C4-2B (cell line): Measurements from ENCODE around the gene CDC25A.
"Not testable (repeated sequence)": the region's sequence is repeated elsewhere in the genome, so short reads cannot be mapped to it uniquely, and the experiment has no call there.

ENCODE experiments used
- H3K27ac ChIP-seq: fragments of 450-650 bp; 2 replicates; pipeline ENCODE4 v1.5.1; 2017
- ZFX ChIP-seq: fragments of 450-650 bp; IDR thresholded peaks from 2 replicates; pipeline ENCODE4 v1.6.1; 2017
- TF ChIP-seq, protein P1 (sequence below): fragments of 450-650 bp; conservative IDR thresholded peaks from 2 replicates; pipeline ENCODE4 v1.5.1; 2017; ENCODE audit warnings: mild to moderate bottlenecking

The CDC25A gene

DNA sequence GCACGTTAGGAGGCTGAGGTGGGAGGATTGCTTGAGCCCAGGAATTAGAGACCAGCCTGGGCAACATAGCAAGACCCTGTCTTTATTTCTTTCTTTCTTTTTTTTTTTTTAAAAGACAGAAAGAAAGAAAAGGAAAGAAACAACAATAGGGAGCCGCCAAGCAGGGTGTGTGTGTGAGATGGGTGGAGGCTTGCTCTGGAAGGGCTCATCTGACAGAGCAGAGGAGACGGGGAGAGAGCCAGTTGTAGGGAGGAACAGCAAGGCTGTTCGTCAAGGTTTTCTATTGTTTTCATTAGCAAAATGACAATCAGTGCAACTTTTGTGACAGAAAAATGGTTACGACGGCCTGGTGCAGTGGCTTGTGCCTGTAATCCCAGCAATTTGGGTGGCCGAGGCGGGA lies 69.3 kb downstream of the CDC25A start:
- no peak for TF ChIP-seq ZFX
- TF ChIP-seq, protein P1, sequence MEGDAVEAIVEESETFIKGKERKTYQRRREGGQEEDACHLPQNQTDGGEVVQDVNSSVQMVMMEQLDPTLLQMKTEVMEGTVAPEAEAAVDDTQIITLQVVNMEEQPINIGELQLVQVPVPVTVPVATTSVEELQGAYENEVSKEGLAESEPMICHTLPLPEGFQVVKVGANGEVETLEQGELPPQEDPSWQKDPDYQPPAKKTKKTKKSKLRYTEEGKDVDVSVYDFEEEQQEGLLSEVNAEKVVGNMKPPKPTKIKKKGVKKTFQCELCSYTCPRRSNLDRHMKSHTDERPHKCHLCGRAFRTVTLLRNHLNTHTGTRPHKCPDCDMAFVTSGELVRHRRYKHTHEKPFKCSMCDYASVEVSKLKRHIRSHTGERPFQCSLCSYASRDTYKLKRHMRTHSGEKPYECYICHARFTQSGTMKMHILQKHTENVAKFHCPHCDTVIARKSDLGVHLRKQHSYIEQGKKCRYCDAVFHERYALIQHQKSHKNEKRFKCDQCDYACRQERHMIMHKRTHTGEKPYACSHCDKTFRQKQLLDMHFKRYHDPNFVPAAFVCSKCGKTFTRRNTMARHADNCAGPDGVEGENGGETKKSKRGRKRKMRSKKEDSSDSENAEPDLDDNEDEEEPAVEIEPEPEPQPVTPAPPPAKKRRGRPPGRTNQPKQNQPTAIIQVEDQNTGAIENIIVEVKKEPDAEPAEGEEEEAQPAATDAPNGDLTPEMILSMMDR, result no peak
- no peak overlapping the region for H3K27ac ChIP-seq

DNA sequence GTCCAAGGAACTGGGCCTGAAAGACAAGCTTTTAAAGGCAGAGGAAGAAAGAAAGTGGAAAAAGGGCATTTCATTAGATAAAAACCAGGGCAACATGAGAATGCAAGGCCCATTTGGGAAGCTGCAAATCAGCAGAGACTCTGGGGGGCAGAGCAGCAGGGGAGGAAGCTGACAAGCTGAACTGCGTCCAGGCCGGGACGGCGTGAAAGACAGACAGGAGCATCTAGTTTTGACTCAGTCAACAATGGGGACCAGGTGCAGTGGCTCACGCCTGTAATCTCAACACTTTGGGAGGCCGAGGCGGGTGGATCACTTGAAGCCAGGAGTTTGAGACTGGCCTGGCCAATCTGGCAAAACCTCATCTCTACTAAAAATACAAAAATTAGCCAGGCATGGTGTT lies 69.9 kb downstream of the CDC25A start:
- H3K27ac ChIP-seq, result no peak overlapping the region
- no peak for TF ChIP-seq ZFX
- TF ChIP-seq, protein P1, result no peak

DNA sequence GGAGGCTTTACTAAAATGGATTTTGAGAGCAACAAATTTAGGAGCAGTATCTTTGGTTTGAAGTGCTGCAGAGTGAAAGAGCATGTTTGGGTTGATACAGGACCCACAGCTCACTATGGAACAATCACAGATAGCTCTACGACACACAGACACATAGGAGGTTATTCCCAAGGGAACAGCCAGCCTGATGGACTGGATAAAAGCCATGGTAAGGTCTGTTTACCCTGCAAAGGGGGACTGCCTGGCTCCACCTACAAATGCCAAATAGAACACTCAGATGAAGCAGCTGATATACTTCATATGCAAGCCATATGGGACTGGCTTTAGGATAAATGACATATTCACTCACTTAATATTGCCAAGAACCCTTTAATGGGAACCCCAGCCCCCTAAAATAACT lies 75.4 kb downstream of the CDC25A start:
- TF ChIP-seq, protein P1, result no peak
- H3K27ac ChIP-seq, result no peak overlapping the region

DNA sequence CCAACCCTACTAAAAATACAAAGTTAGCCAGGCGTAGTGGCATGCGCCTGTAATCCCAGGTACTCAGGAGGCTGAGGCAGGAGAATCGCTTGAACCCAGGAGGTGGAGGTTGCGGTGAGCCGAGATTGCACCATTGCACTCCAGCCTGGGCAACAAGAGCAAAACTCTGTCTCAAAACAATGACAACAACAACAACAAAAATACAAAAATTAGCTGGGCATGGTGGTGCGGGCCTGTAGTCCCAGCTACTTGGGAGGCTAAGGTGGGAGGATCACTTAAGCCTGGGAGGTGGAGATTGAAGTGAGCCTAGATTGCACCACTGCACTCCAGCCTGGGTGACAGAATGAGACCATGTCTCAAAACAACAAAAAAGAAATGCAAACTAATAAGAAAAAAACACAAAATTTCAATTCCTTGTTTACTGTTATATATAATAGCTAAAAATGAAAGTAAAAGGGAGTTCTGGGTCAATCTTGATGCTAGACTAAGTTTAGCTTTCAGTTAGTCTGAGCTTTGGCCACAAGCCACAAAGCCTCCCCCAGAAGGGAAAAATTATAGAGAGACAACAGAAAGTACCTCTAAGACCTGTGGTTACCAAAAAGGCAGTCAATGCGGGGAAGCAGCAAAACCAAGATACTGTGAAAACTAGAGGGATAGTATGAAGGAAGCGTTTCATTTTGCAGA lies 76.0 kb downstream of the CDC25A start:
- H3K27ac ChIP-seq, result not testable (repeated sequence)

DNA sequence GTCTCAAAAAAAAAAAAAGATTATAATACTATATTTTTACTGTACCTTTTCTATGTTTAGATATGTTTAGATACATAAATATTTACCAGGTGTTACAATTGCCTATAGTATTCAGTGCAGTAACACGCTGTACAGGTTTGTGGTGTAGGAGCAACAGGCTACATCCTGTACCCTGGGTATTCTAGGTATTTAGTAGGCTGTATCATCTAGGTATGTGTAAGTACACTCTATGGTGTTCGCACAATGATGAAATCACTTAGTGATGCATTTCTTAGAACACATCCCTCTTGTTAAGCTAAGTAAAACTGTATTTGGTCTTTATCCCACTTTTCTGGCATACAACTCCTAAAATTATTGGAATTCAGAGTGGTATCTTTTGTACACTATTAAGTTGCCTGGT lies 77.8 kb downstream of the CDC25A start:
- TF ChIP-seq ZFX, result no peak
- TF ChIP-seq, protein P1, result no peak
- H3K27ac ChIP-seq, result no peak overlapping the region

DNA sequence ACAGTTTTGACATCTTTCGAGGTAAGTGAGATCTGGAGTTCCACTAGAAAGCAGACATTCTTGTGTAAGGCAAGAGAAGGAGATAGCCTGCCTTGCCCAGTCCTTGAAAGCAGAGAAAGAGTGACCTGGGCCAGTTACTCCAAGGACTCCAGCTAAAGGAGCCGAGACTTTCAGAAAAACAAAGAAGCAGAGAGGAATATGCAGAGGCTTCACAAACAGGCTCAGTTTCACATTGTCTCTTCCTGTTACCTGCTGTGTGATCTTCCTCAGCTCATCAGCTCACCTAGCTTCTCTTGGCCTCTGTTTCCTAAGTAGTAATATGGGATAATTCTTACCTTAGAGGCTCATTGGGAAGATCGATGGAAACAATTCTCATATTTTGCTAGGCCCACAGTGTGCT lies 81.0 kb downstream of the CDC25A start:
- no peak overlapping the region for H3K27ac ChIP-seq

More for the DNA sequence above, 81.0 kb downstream of the CDC25A start:
- no peak for TF ChIP-seq ZFX
- TF ChIP-seq, protein P1, result no peak
